ENCODE results near the gene BOD1.
A peak's percentile ranks its signal among the peaks of the same experiment; 100 is the strongest.

BOD1 gene

GRCh38 chr5:173575985-173576384 is 40.5 kb downstream of the BOD1 start:
- no peak for DNase-seq

- DNase-seq, result no peak
Measured at GRCh38 chr5:173574983-173575382, 41.5 kb downstream of the BOD1 start.

GRCh38 chr5:173573126-173573960 is 43.1 kb downstream of the BOD1 start:
- peak; percentile 59 for DNase-seq

DNA sequence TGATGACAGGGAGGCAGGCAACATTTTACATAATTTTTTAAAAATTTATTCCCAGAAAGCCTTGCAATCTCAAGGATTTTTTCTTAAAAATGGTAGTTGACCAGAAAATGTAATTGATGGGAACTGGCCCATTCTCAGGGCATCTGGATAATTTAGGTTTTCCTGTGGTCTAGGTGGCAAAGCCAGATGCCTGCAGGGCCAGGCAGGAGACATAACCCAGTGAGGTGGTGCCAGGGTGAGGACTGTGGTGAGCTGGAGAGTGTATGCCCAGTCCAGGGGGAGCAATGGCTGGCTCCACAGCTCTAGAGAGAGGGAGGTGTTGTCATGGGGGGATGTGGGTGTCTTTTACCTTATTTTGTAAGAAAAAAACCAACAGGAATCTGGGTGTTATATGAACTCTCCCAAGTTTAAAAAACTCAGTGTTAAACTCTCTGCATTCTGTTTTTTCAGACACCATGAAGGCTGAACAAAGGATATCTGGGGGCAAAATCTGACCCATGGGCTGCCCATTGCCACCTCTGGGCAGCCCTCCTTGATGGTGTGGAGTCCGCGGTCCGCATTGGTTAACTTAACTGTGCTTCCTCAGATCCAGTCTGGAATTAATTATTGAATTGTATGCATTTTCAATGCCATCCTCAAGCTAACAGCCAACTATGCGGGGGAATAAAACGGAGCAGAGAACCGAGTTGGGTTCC is 43.9 kb downstream of the BOD1 start:
- DNase-seq, result no peak

DNA sequence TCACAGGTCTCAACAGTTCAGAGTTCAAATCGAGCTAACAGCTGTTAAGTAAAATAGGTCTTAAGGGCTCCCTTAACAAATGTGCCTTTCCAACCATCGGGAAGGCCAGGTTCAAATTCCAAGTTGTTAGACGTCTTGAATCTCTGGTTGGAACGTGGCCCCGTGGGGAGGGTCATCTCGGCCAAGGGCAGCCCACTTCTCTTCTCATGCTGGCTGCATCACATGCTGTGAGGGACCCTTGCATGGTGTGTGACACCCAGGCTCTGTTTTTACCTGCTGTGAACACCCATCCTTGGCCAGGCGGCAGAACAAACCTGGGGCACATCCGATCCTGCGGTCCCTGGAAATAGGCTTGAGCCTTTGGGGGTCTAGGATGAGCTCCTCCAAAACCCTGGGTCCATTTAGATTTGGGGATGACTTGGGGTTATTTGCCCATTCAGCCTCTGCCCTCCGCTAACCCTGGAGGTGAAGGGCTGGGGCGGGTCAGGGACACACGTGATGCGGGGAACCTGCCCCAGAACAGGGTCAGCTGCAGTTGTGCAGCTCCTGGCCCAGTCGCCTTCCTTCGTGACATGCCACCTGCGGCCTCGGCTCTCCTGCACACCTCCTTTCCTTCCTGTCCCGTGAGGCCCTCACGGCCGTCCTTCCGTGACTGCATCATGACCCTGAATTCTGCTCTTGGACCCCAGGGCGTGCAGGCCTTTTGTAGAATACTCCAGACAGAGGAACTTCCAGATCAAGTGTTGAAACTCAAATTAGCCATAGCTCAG is 45.9 kb downstream of the BOD1 start:
- no peak for DNase-seq

DNA sequence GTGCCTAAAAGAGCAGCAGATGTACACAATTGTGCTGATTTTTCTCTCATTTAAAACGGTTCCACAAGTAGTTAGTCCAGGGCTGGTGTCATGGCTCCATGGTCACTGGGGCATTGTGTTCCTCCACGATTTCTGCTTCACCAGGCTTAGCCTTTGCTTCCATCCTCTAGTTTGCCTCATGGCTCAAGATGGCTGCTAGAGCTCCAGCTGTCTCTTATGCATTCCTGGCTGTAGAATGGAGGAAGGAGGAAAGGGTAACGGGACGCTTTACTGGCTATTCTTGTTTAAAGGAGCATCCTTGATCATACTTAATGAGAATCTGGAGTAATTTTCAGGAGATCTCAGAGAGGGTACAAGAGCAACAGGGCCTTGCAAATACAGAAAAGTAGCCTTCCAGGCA is 47.7 kb downstream of the BOD1 start:
- no peak for DNase-seq

GRCh38 chr5:173568128-173568527 is 48.3 kb downstream of the BOD1 start:
- no peak for DNase-seq

- no peak for DNase-seq
Measured at GRCh38 chr5:173567548-173567947, 48.9 kb downstream of the BOD1 start.

DNA sequence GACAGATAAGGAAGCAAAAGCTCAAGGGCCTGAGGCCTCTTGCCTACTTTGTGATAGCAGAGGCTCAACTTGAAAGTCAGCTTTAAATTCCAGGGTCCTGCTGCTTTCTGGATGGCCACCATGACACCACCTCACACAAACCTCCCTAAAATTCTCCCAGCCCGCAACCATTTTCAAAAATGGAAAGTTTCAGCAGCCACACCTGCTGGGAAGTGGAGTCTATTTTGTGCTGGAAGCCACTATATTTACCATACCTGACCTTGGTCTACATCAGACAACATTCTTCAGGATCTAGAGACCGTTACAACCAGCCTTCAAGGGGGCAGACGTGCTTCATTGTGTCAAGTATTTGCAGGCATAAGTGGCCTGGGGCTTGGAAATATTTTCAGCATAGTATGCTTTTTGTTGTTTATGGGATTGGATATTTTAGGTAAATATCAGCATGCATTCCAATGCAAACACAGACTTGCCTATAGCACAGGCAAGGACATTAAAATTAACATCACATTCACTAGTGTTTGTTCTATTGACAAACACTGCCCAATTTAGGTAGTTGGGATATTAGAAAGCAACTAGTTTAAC is 50.9 kb downstream of the BOD1 start:
- no peak for DNase-seq

- no peak for DNase-seq
Measured at GRCh38 chr5:173564106-173564505, 52.3 kb downstream of the BOD1 start.

- DNase-seq, result no peak
Measured at GRCh38 chr5:173563246-173563645, 53.2 kb downstream of the BOD1 start.

DNA sequence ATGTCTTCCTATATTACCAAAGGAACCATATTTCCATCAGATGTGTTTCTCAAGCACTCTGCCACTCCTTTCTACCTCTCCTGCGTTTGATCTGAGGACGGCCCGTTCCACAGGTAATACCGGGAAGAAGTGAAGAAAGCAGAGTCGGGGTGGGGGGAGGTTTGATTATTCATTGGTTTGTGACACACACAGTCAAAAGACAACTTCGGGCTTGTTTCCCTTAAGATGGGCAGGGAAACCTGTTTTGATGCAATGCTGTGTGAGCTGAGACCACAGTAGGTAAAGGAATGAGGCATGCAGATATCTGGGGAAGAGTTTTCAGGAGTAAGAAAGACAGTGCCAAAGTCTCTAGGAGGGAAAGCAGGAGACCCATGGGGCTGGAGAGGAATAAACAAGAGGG is 54.0 kb downstream of the BOD1 start:
- no peak for DNase-seq

Measured in RPMI8226 (cell line).